KOPT-K1 (cell line): ENCODE measurements around the gene COL2A1.

Experiments
- H3K27ac ChIP-seq: fragments of 200-600 bp; sonication (generic); 2 replicates; pipeline ENCODE4 v1.5.1; 2016; ENCODE audit warnings: antibody characterized with exemption, mild to moderate bottlenecking, low read depth, low read length; ENCODE audit not compliant: poor library complexity, severe bottlenecking
- H3K36me3 ChIP-seq: fragments of 200-600 bp; sonication (generic); 2 replicates; pipeline ENCODE4 v1.5.1; 2017; ENCODE audit warnings: antibody characterized with exemption, mild to moderate bottlenecking, low read length, moderate library complexity; ENCODE audit not compliant: insufficient read depth
- H3K9me3 ChIP-seq: fragments of 200-600 bp; sonication (generic); 2 replicates; pipeline ENCODE4 v1.5.1; 2017; ENCODE audit warnings: antibody characterized with exemption, low read length, mild to moderate bottlenecking; ENCODE audit not compliant: insufficient read depth, poor library complexity, severe bottlenecking

The COL2A1 gene

DNA sequence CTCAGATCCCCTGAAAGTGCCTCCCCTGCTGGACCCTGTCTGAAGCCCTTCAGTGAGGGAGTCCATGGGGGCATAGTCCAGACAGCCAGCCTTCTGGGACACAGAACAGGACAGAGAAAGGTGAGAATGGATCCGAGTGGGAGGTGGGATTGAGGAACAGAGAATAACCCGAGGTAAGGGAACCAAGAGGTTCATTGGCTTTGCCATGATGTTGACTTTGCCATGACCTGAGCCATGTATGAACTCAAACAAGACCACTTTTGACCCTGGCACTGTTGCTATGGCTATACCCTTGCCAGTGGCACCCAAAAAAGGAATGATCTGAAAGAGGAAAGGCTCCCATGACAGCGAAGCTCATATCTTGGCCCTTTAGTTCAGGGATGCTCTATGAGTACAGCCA lies 76.9 kb downstream of the COL2A1 start:
- Histone ChIP-seq H3K9me3 (peaks cover 4% of the 10 kb centered on the region), H3K36me3 (no peaks in the 10 kb centered on the region), H3K27ac (no peak overlapping the region)
